Liver (tissue), 9 donors: ENCODE results near the gene SKI. TPM values are rescaled to one million over a fixed set of nuclear protein-coding genes. Genes with fewer than 3 reads are reported as not detected.
A peak's percentile ranks its signal among the peaks of the same experiment; 100 is the strongest.

ENCODE experiments used
- DNase-seq: peaks from one replicate; pipeline ENCODE4 v3.0.0-alpha.2; 2017; ENCODE audit warnings: low spot score
- H3K27ac ChIP-seq, 2 donors: one replicate each; pipeline ENCODE4 v1.7.0; 2013; ENCODE audit warnings: inconsistent platforms in 2 of 2, low read length in 2 of 2, control low read depth in 1 of 2, low read depth in 1 of 2, mild to moderate bottlenecking in 1 of 2
- H3K27me3 ChIP-seq, 4 donors: one replicate each; pipeline versions ENCODE4 v1.6.1 to v1.7.0; 2013; ENCODE audit warnings: low read length in 3 of 4, inconsistent platforms in 1 of 4, mild to moderate bottlenecking in 1 of 4, moderate library complexity in 1 of 4; ENCODE audit not compliant: control insufficient read depth in 4 of 4, insufficient read depth in 4 of 4
- H3K36me3 ChIP-seq, 4 donors: one replicate each; pipeline versions ENCODE4 v1.6.1 to v1.7.0; 2013; ENCODE audit warnings: low read length in 3 of 4, mild to moderate bottlenecking in 3 of 4, low read depth in 1 of 4, moderate library complexity in 1 of 4; ENCODE audit not compliant: control insufficient read depth in 4 of 4, insufficient read depth in 3 of 4
- H3K4me1 ChIP-seq, 4 donors: one replicate each; pipeline versions ENCODE4 v1.6.1 to v1.7.0; 2013; ENCODE audit warnings: low read length in 3 of 4, mild to moderate bottlenecking in 3 of 4, moderate library complexity in 1 of 4; ENCODE audit not compliant: control insufficient read depth in 4 of 4, insufficient read depth in 4 of 4
- H3K4me3 ChIP-seq, 3 donors: one replicate each; pipeline versions ENCODE4 v1.6.1 to v1.7.0; 2013; ENCODE audit warnings: low read length in 3 of 3, control low read depth in 1 of 3, low read depth in 1 of 3, mild to moderate bottlenecking in 1 of 3
- H3K9ac ChIP-seq, 2 donors: one replicate each; pipeline ENCODE4 v1.7.0; 2013; ENCODE audit warnings: low read length in 2 of 2, mild to moderate bottlenecking in 2 of 2, moderate library complexity in 2 of 2, control low read depth in 1 of 2, low read depth in 1 of 2
- H3K9me3 ChIP-seq, 4 donors: one replicate each; pipeline versions ENCODE4 v1.6.1 to v1.7.0; 2013; ENCODE audit warnings: low read length in 3 of 4; ENCODE audit not compliant: control insufficient read depth in 4 of 4
- ATF3 ChIP-seq: IDR thresholded peaks from 2 replicates; pipeline ENCODE4 v1.6.1; 2016; ENCODE audit warnings: antibody characterized with exemption
- CTCF ChIP-seq: fragments of 150-350 bp; IDR thresholded peaks from 2 replicates; pipeline ENCODE4 v1.5.1; 2017; ENCODE audit warnings: improper control_type of control experiment, low read depth, low read length; ENCODE audit not compliant: missing input control
- EGR1 ChIP-seq, 2 donors: IDR thresholded peaks; 2 replicates each; pipeline ENCODE4 v1.6.1; 2016 to 2018; ENCODE audit warnings: antibody characterized with exemption in 2 of 2, low read depth in 2 of 2
- FOXA1 ChIP-seq: IDR thresholded peaks from 2 replicates; pipeline ENCODE4 v1.6.1; 2016; ENCODE audit warnings: antibody characterized with exemption
- FOXA2 ChIP-seq: IDR thresholded peaks from 2 replicates; pipeline ENCODE4 v1.6.1; 2016; ENCODE audit warnings: antibody characterized with exemption
- GABPA ChIP-seq, 2 donors: IDR thresholded peaks in 1 of 2; conservative IDR thresholded peaks in 1 of 2; 2 replicates each; pipeline ENCODE4 v1.6.1; 2016; ENCODE audit warnings: antibody characterized with exemption in 2 of 2, mild to moderate bottlenecking in 1 of 2, moderate library complexity in 1 of 2
- HNF4A ChIP-seq, 2 donors: conservative IDR thresholded peaks; 2 replicates each; pipeline ENCODE4 v1.6.1; 2016; ENCODE audit warnings: antibody characterized with exemption in 2 of 2, mild to moderate bottlenecking in 2 of 2
- HNF4G ChIP-seq: IDR thresholded peaks from 2 replicates; pipeline ENCODE4 v1.6.1; 2016; ENCODE audit warnings: antibody characterized with exemption
- JUND ChIP-seq, 2 donors: IDR thresholded peaks; 2 replicates each; pipeline ENCODE4 v1.6.1; 2016; ENCODE audit warnings: antibody characterized with exemption in 2 of 2
- MAX ChIP-seq: IDR thresholded peaks from 2 replicates; pipeline ENCODE4 v1.6.1; 2016; ENCODE audit warnings: antibody characterized with exemption
- NR2F2 ChIP-seq: IDR thresholded peaks from 2 replicates; pipeline ENCODE4 v1.6.1; 2016; ENCODE audit warnings: antibody characterized with exemption
- RAD21 ChIP-seq, 2 donors: IDR thresholded peaks; 2 replicates each; pipeline ENCODE4 v1.6.1; 2016; ENCODE audit warnings: antibody characterized with exemption in 2 of 2, mild to moderate bottlenecking in 2 of 2
- REST ChIP-seq: IDR thresholded peaks from 2 replicates; pipeline ENCODE4 v1.6.1; 2016; ENCODE audit warnings: antibody characterized with exemption, mild to moderate bottlenecking
- RXRA ChIP-seq, 2 donors: IDR thresholded peaks; 2 replicates each; pipeline ENCODE4 v1.6.1; 2017 to 2018; ENCODE audit warnings: antibody characterized with exemption in 2 of 2, mild to moderate bottlenecking in 1 of 2
- SP1 ChIP-seq: IDR thresholded peaks from 2 replicates; pipeline ENCODE4 v1.6.1; 2018; ENCODE audit warnings: antibody characterized with exemption, mild to moderate bottlenecking
- TAF1 ChIP-seq: conservative IDR thresholded peaks from 2 replicates; pipeline ENCODE4 v1.6.1; 2016; ENCODE audit warnings: antibody characterized with exemption, mild to moderate bottlenecking
- YY1 ChIP-seq: IDR thresholded peaks from 2 replicates; pipeline ENCODE4 v1.6.1; 2016; ENCODE audit warnings: antibody characterized with exemption, mild to moderate bottlenecking
- ZBTB33 ChIP-seq: IDR thresholded peaks from 2 replicates; pipeline ENCODE4 v1.6.1; 2016; ENCODE audit warnings: antibody characterized with exemption
- WGBS: extraction: QIAGEN DNeasy Blood & Tissue Kit; methylation state at CpG from one replicate; pipeline ENCODE4 v1.1.7; 2013; 5-methylcytosine and 5-hydroxymethylcytosine counted together
- polyA plus RNA-seq, 2 donors: library from polyadenylated mRNA; stranded (reverse) in 1 of 2; unstranded in 1 of 2; fragments of 200-250 nt in 1 of 2; fragments of >200 nt in 1 of 2; fragmentation: Nextera tagmentation in 1 of 2; extraction: Ambion mirVana in 1 of 2; gene quantifications; one replicate each; pipeline versions ENCODE4 v1.2.1 to v1.2.3, GENCODE V29; 2013 to 2015
- total RNA-seq, 2 donors: library from RNA; depleted of rRNA; stranded (reverse); fragments of >200 nt; gene quantifications; one replicate each; pipeline ENCODE4 v1.2.3, GENCODE V29; 2014
- donor health status: healthy.
- donor health status: healthy.
- donor health status: healthy.
- donor health status: healthy.
- donor health status: healthy.

SKI gene
- total and polyA plus RNA-seq, 4 donors = 3.2 to 21.3 (median 19.5) TPM

GRCh38 chr1:2226525-2227345 lies 1.4 kb upstream of the SKI start:
- peaks cover 2 to 29% (median 21%) of the 10 kb centered on the region in 4 donors for H3K4me1 ChIP-seq
- H3K27ac ChIP-seq = peak overlapping the region; percentile 94 to 97
- TF ChIP-seq NR2F2 (no peak), YY1 (no peak), HNF4G (no peak), FOXA2 (no peak), EGR1 (IDR thresholded peaks at IDR 0.05; ENCODE audit: low read depth in 2 of 2) (no peak), TAF1 (no peak), SP1 (no peak), GABPA (IDR thresholded peaks at IDR 0.05 in 1 of 2, conservative IDR thresholded peaks at IDR 0.05 in 1 of 2) (no peak), MAX (no peak), HNF4A (conservative IDR thresholded peaks at IDR 0.05) (no peak), ZBTB33 (no peak), RAD21 (IDR thresholded peaks at IDR 0.05) (no peak), CTCF (no peak), JUND (IDR thresholded peaks at IDR 0.05) (no peak), ATF3 (no peak), REST (no peak), FOXA1 (no peak), RXRA (IDR thresholded peaks at IDR 0.05) (no peak)
- WGBS = 24% methylated on average over 73 of the region's 73 CpGs
- no peaks in the 10 kb centered on the region for H3K27me3 ChIP-seq
- H3K36me3 ChIP-seq = no peaks in the 10 kb centered on the region
- H3K9ac ChIP-seq = peak overlapping the region in 1 of 2 donors; percentile 85
- DNase-seq = no peak
- no peaks in the 10 kb centered on the region for H3K9me3 ChIP-seq
- peak overlapping the region; percentile 47 to 88 (median 75) for H3K4me3 ChIP-seq
